K562 (cell line): ENCODE results near the gene EDNRB.

Experiments
- HDAC1 ChIP-seq, 2 experiments: fragments of 450-650 bp; IDR thresholded peaks; 2 replicates each; pipeline ENCODE4 v1.6.1; 2016 to 2017; ENCODE audit warnings: inconsistent platforms in 1 of 2, mild to moderate bottlenecking in 1 of 2, moderate library complexity in 1 of 2
- HIVEP1 ChIP-seq: fragments of 250-450 bp; sonication (Bioruptor Pico); IDR thresholded peaks from 2 replicates; pipeline ENCODE4 v1.4.0; 2020; ENCODE audit warnings: mild to moderate bottlenecking
- PHF8 ChIP-seq: fragments of 200-600 bp; sonication (generic); IDR thresholded peaks from 2 replicates; pipeline ENCODE4 v1.6.1; 2012; ENCODE audit warnings: mixed run types, mild to moderate bottlenecking, inconsistent platforms, low read length, moderate library complexity, borderline replicate concordance
- POLR2A ChIP-seq: fragments of 450-650 bp; conservative IDR thresholded peaks from 2 replicates; pipeline ENCODE4 v1.6.1; 2016
- RBFOX2 ChIP-seq: fragments of 200-400 bp; formaldehyde crosslinking; IDR thresholded peaks from 2 replicates; pipeline ENCODE4 v1.6.1; 2017; ENCODE audit warnings: low read depth, mild to moderate bottlenecking, low read length, moderate library complexity
- TAF15 ChIP-seq: fragments of 200-400 bp; formaldehyde crosslinking; IDR thresholded peaks from 2 replicates; pipeline ENCODE4 v1.6.1; 2017; ENCODE audit warnings: mild to moderate bottlenecking, low read depth, low read length, moderate library complexity
- YY1 ChIP-seq, 3 experiments: IDR thresholded peaks; 2 replicates each; pipeline ENCODE4 v1.6.1; 2011; ENCODE audit warnings: low read length in 2 of 3, mild to moderate bottlenecking in 2 of 3, moderate library complexity in 2 of 3, borderline replicate concordance in 1 of 3, control low read depth in 1 of 3, low read depth in 1 of 3; ENCODE audit not compliant: insufficient read depth in 3 of 3, insufficient replicate concordance in 2 of 3, control insufficient read depth in 1 of 3, insufficient read length in 1 of 3; ENCODE audit errors: extremely low read depth in 1 of 3
- ZNF274 ChIP-seq: IDR thresholded peaks from 2 replicates; pipeline ENCODE4 v1.6.1; 2011; ENCODE audit warnings: low read depth, mild to moderate bottlenecking, low read length, moderate library complexity, borderline replicate concordance
- TF ChIP-seq, protein P1 (sequence below), 2 experiments: fragments of 450-650 bp in 1 of 2; sonication (generic) in 1 of 2; formaldehyde crosslinking in 1 of 2; IDR thresholded peaks in 1 of 2; conservative IDR thresholded peaks in 1 of 2; 2 replicates each; pipeline versions ENCODE4 v1.6.1 to v1.8.1; 2016 to 2023; ENCODE audit warnings: mild to moderate bottlenecking in 2 of 2, moderate library complexity in 2 of 2, inconsistent platforms in 1 of 2, missing genetic modification reagents in 1 of 2

DNA sequence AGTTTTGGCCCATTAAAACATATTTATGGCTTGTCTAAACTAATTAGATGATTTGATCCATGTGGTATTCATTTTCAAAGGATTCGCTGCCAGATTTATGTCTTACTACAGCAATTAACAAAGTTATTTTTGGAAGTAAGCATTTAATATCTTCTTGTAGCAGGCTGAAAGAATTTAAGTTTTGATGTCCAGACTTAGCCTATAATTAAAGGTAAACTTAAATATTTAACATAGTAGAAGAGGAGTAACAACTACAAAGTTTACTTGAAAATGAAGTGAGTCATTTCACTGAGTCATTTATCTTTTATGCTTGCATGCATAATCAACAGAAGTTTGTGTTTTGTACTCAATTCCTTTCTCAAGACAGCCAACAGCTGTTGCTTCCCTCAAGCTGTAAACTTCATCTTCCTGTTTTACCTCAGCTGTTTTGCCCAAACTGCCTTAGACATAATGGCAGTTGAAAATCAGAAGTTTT lies 58.1 kb downstream of the EDNRB start:
- no peak for TF ChIP-seq RBFOX2
- no peak for TF ChIP-seq POLR2A
- no peak for TF ChIP-seq ZNF274
- TF ChIP-seq HIVEP1 (CRISPR knock-in tag), result no peak
- TF ChIP-seq, protein P1, sequence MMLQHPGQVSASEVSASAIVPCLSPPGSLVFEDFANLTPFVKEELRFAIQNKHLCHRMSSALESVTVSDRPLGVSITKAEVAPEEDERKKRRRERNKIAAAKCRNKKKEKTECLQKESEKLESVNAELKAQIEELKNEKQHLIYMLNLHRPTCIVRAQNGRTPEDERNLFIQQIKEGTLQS (IDR thresholded peaks at IDR 0.05), result no peak
- TF ChIP-seq, protein P1 (CRISPR knock-in tag; conservative IDR thresholded peaks at IDR 0.05), result no peak
- TF ChIP-seq TAF15, result no peak
- no peak for TF ChIP-seq HDAC1 (IDR thresholded peaks at IDR 0.05)
- TF ChIP-seq YY1 (IDR thresholded peaks at IDR 0.05; ENCODE audit: borderline replicate concordance in 1 of 3, control insufficient read depth in 1 of 3, extremely low read depth in 1 of 3, insufficient read depth in 3 of 3, insufficient read length in 1 of 3, insufficient replicate concordance in 2 of 3, low read depth in 1 of 3, low read length in 2 of 3), result no peak
- TF ChIP-seq PHF8, result no peak
